RWPE2 (cell line): ENCODE data around the gene OR52K1.

ENCODE experiments used
- ATAC-seq: fragments of 200-7000 bp; cut with Tn5 transposase; 3 replicates; pipeline ENCODE4 v1.9.1; 2021; ENCODE audit warnings: low read depth
- DNase-seq: peaks from one replicate; pipeline ENCODE4 v3.0.0-alpha.2; 2020; ENCODE audit warnings: low spot score
- H3K27ac ChIP-seq: fragments of 450-650 bp; 2 replicates; pipeline ENCODE4 v1.5.1; 2017; ENCODE audit warnings: mild to moderate bottlenecking; ENCODE audit not compliant: poor library complexity, severe bottlenecking
- H3K27me3 ChIP-seq: fragments of 250-450 bp; sonication (Bioruptor Pico); 2 replicates; pipeline ENCODE4 v1.5.1; 2021; ENCODE audit warnings: mild to moderate bottlenecking, moderate library complexity; ENCODE audit not compliant: insufficient read depth, poor library complexity, severe bottlenecking
- H3K36me3 ChIP-seq: fragments of 250-450 bp; sonication (Bioruptor Pico); 2 replicates; pipeline ENCODE4 v1.5.1; 2020; ENCODE audit warnings: low read depth, mild to moderate bottlenecking, moderate library complexity
- H3K4me1 ChIP-seq: fragments of 250-450 bp; sonication (Bioruptor Pico); 2 replicates; pipeline ENCODE4 v1.5.1; 2021; ENCODE audit warnings: mild to moderate bottlenecking, moderate library complexity; ENCODE audit not compliant: insufficient read depth, poor library complexity, severe bottlenecking
- H3K4me3 ChIP-seq: fragments of 250-450 bp; sonication (Bioruptor Pico); 2 replicates; pipeline ENCODE4 v1.5.1; 2021; ENCODE audit warnings: mild to moderate bottlenecking, moderate library complexity; ENCODE audit not compliant: severe bottlenecking
- H3K9me3 ChIP-seq: fragments of 250-450 bp; sonication (Bioruptor Pico); 2 replicates; pipeline ENCODE4 v1.5.1; 2021; ENCODE audit warnings: mild to moderate bottlenecking, moderate library complexity; ENCODE audit not compliant: severe bottlenecking
- CTCF ChIP-seq: fragments of 450-650 bp; IDR thresholded peaks from one replicate; pipeline ENCODE4 v1.5.1; 2017; ENCODE audit warnings: mild to moderate bottlenecking, moderate library complexity; ENCODE audit not compliant: poor library complexity, severe bottlenecking

Gene OR52K1

GRCh38 chr11:4482445-4482844 lies at the start of gene OR52K1:
Gene OR52K1 (plus strand): TSS chr11:4482646. CDS start chr11:4488901, 6,255 bp downstream.
- ATAC-seq (no peak), DNase-seq (no peak)
- no peak for TF ChIP-seq CTCF
- peak within 1 kb of the TSS; percentile 86 for H3K27ac ChIP-seq
- no peaks in the 10 kb centered on the region for H3K27me3 ChIP-seq
- no peaks in the 10 kb centered on the region for H3K36me3 ChIP-seq
- H3K4me3 ChIP-seq, result no peak within 1 kb of the TSS
- peaks cover 24% of the 10 kb centered on the region for H3K4me1 ChIP-seq
- H3K9me3 ChIP-seq, result no peaks in the 10 kb centered on the region

GRCh38 chr11:4433856-4434255 lies 48.6 kb upstream of the OR52K1 start:
- no peak overlapping the region for H3K4me3 ChIP-seq
- H3K27ac ChIP-seq, result no peak overlapping the region
- H3K36me3 ChIP-seq, result no peaks in the 10 kb centered on the region
- no peaks in the 10 kb centered on the region for H3K4me1 ChIP-seq
- H3K9me3 ChIP-seq, result no peaks in the 10 kb centered on the region
- DNase-seq (no peak), ATAC-seq (no peak)
- H3K27me3 ChIP-seq, result no peaks in the 10 kb centered on the region
- no peak for TF ChIP-seq CTCF

GRCh38 chr11:4436411-4436810 lies 46.0 kb upstream of the OR52K1 start:
- ATAC-seq (no peak), DNase-seq (no peak)
- no peaks in the 10 kb centered on the region for H3K9me3 ChIP-seq
- no peak for TF ChIP-seq CTCF
- no peaks in the 10 kb centered on the region for H3K4me1 ChIP-seq
- H3K27me3 ChIP-seq, result no peaks in the 10 kb centered on the region
- H3K27ac ChIP-seq, result no peak overlapping the region
- H3K4me3 ChIP-seq, result no peak overlapping the region
- no peaks in the 10 kb centered on the region for H3K36me3 ChIP-seq

GRCh38 chr11:4441515-4441914 lies 40.9 kb upstream of the OR52K1 start:
- H3K4me1 ChIP-seq, result no peaks in the 10 kb centered on the region
- no peak overlapping the region for H3K27ac ChIP-seq
- no peaks in the 10 kb centered on the region for H3K9me3 ChIP-seq
- no peaks in the 10 kb centered on the region for H3K36me3 ChIP-seq
- H3K27me3 ChIP-seq, result no peaks in the 10 kb centered on the region
- TF ChIP-seq CTCF, result no peak
- DNase-seq, result no peak
- no peak for ATAC-seq
- no peak overlapping the region for H3K4me3 ChIP-seq

GRCh38 chr11:4443232-4443891 lies 39.1 kb upstream of the OR52K1 start:
- TF ChIP-seq CTCF, result no peak
- DNase-seq (no peak), ATAC-seq (no peak)
- no peak overlapping the region for H3K27ac ChIP-seq
- no peaks in the 10 kb centered on the region for H3K27me3 ChIP-seq
- H3K4me3 ChIP-seq, result no peak overlapping the region
- no peaks in the 10 kb centered on the region for H3K9me3 ChIP-seq
- H3K4me1 ChIP-seq, result no peaks in the 10 kb centered on the region
- no peaks in the 10 kb centered on the region for H3K36me3 ChIP-seq
